GM21619 (cell line): Measurements from ENCODE around the gene L3HYPDH.

Source experiments
- ATAC-seq: cut with Tn5 transposase; IDR thresholded peaks from one replicate; pipeline ENCODE4 v1.9.1; 2021; ENCODE audit not compliant: unreplicated experiment

Gene L3HYPDH

GRCh38 chr14:59483819-59484638 lies at the start of gene L3HYPDH, which contains the start of gene JKAMP:
L3HYPDH (minus strand) TSS chr14:59484408; CDS start chr14:59484316, 92 bp downstream.
JKAMP (plus strand) TSS chr14:59484517; CDS start chr14:59484590, 73 bp downstream.
- peak; percentile 88 for ATAC-seq

GRCh38 chr14:59532419-59532818 lies 48.2 kb upstream of the L3HYPDH start:
- no peak for ATAC-seq

- no peak for ATAC-seq
These were observed 46.1 kb upstream of the L3HYPDH start for GRCh38 chr14:59530349-59530748.

- ATAC-seq: no peak
These were observed 45.0 kb upstream of the L3HYPDH start for GRCh38 chr14:59529189-59529588.

- ATAC-seq: no peak
These were observed 36.0 kb upstream of the L3HYPDH start for GRCh38 chr14:59520224-59520623.

GRCh38 chr14:59511916-59512575 lies 27.8 kb upstream of the L3HYPDH start:
- ATAC-seq: peak; percentile 47

- no peak for ATAC-seq
These were observed 26.8 kb upstream of the L3HYPDH start for GRCh38 chr14:59510966-59511365.

- ATAC-seq: no peak
These were observed 25.8 kb upstream of the L3HYPDH start for GRCh38 chr14:59510001-59510400.

- ATAC-seq: no peak
These were observed 24.9 kb upstream of the L3HYPDH start for GRCh38 chr14:59509101-59509500.

- ATAC-seq: no peak
These were observed 23.5 kb upstream of the L3HYPDH start for GRCh38 chr14:59507752-59508103.

GRCh38 chr14:59507063-59507751 lies 23.0 kb upstream of the L3HYPDH start:
- ATAC-seq: peak; percentile 87

- ATAC-seq: no peak
These were observed 19.0 kb upstream of the L3HYPDH start for GRCh38 chr14:59503256-59503655.

- no peak for ATAC-seq
These were observed 16.5 kb upstream of the L3HYPDH start for GRCh38 chr14:59500732-59501131.

- ATAC-seq: no peak
These were observed 8.2 kb upstream of the L3HYPDH start for GRCh38 chr14:59492384-59492783.

GRCh38 chr14:59490756-59491155 lies 6.5 kb upstream of the L3HYPDH start:
- ATAC-seq: no peak

- peak; percentile 44 for ATAC-seq
These were observed 499 bp upstream of the L3HYPDH start for GRCh38 chr14:59484639-59485175.

- no peak for ATAC-seq
These were observed 845 bp downstream of the L3HYPDH start for GRCh38 chr14:59483363-59483762.

- no peak for ATAC-seq
These were observed 1.5 kb downstream of the L3HYPDH start for GRCh38 chr14:59482541-59483331.

GRCh38 chr14:59481871-59482540 lies 2.2 kb downstream of the L3HYPDH start:
- no peak for ATAC-seq

- ATAC-seq: no peak
These were observed 2.8 kb downstream of the L3HYPDH start for GRCh38 chr14:59481407-59481806.
